Transverse colon (tissue), 4 donors: Measurements from ENCODE around the gene RTKN.

Experiments used
- CTCF ChIP-seq, 5 experiments: fragments of 200-600 bp in 3 of 5; fragments of 450-650 bp in 2 of 5; sonication (generic) in 3 of 5; IDR thresholded peaks; 1 replicate in 2 of 5; 2 replicates in 3 of 5; pipeline ENCODE4 v1.5.1; 2016 to 2017; ENCODE audit warnings: antibody characterized with exemption in 5 of 5, inconsistent platforms in 3 of 5, mild to moderate bottlenecking in 2 of 5, moderate library complexity in 1 of 5
- EP300 ChIP-seq: sonication (generic); formaldehyde crosslinking; IDR thresholded peaks from one replicate; pipeline ENCODE4 v1.6.1; 2017; ENCODE audit warnings: antibody characterized with exemption, low read depth
- POLR2A ChIP-seq: fragments of 450-650 bp; IDR thresholded peaks from one replicate; pipeline ENCODE4 v1.6.1; 2016; ENCODE audit warnings: antibody characterized with exemption, mild to moderate bottlenecking, moderate library complexity
- POLR2AphosphoS5 ChIP-seq, 3 donors: sonication (generic); formaldehyde crosslinking; IDR thresholded peaks; one replicate each; pipeline ENCODE4 v1.6.1; 2016; ENCODE audit warnings: antibody characterized with exemption in 3 of 3

GRCh38 chr2:74406035-74406434 is 35.7 kb downstream of the RTKN start:
- TF ChIP-seq CTCF (IDR thresholded peaks at IDR 0.05) = no peak
- no peak for TF ChIP-seq POLR2A
- TF ChIP-seq POLR2AphosphoS5 (IDR thresholded peaks at IDR 0.05) = no peak
- no peak for TF ChIP-seq EP300
